HG02610 (cell line): ENCODE measurements around the gene IL15RA.
"Not testable (repeated sequence)": the region's sequence is repeated elsewhere in the genome, so short reads cannot be mapped to it uniquely, and the experiment has no call there.

Experiments
- ATAC-seq: cut with Tn5 transposase; IDR thresholded peaks from one replicate; pipeline ENCODE4 v1.9.1; 2021; ENCODE audit warnings: mild to moderate bottlenecking, moderate library complexity; ENCODE audit not compliant: unreplicated experiment

IL15RA gene

GRCh38 chr10:5971315-5971832 lies 6.0 kb downstream of the IL15RA start:
- no peak for ATAC-seq

GRCh38 chr10:5970527-5970926 lies 6.8 kb downstream of the IL15RA start:
- no peak for ATAC-seq

GRCh38 chr10:5970066-5970465 lies 7.3 kb downstream of the IL15RA start:
- ATAC-seq = no peak

- ATAC-seq = no peak
These were observed 8.5 kb downstream of the IL15RA start for GRCh38 chr10:5968681-5969453.

- no peak for ATAC-seq
These were observed 9.2 kb downstream of the IL15RA start for GRCh38 chr10:5968037-5968680.

- no peak for ATAC-seq
These were observed 12.1 kb downstream of the IL15RA start for GRCh38 chr10:5965266-5965665.

- no peak for ATAC-seq
These were observed 12.6 kb downstream of the IL15RA start for GRCh38 chr10:5964736-5965135.

- no peak for ATAC-seq
These were observed 13.8 kb downstream of the IL15RA start for GRCh38 chr10:5963591-5963990.

GRCh38 chr10:5963071-5963470 lies 14.3 kb downstream of the IL15RA start:
- no peak for ATAC-seq

- not testable (repeated sequence) for ATAC-seq
These were observed 14.9 kb downstream of the IL15RA start for GRCh38 chr10:5962358-5962940.

- ATAC-seq = no peak
These were observed 15.8 kb downstream of the IL15RA start for GRCh38 chr10:5961405-5962100.

- ATAC-seq = not testable (repeated sequence)
These were observed 16.4 kb downstream of the IL15RA start for GRCh38 chr10:5960973-5961275.

- no peak for ATAC-seq
These were observed 17.0 kb downstream of the IL15RA start for GRCh38 chr10:5960070-5960972.

GRCh38 chr10:5959581-5960069 lies 17.7 kb downstream of the IL15RA start:
- no peak for ATAC-seq

GRCh38 chr10:5959142-5959541 lies 18.2 kb downstream of the IL15RA start:
- no peak for ATAC-seq

GRCh38 chr10:5958675-5959074 lies 18.7 kb downstream of the IL15RA start:
- no peak for ATAC-seq

- ATAC-seq = no peak
These were observed 19.3 kb downstream of the IL15RA start for GRCh38 chr10:5958077-5958476.

- no peak for ATAC-seq
These were observed 21.0 kb downstream of the IL15RA start for GRCh38 chr10:5956146-5956936.

- no peak for ATAC-seq
These were observed 23.7 kb downstream of the IL15RA start for GRCh38 chr10:5953676-5954075.
